Measurements from ENCODE around the gene ARPC1A. TPM values are rescaled to one million over a fixed set of nuclear protein-coding genes. Genes with fewer than 3 reads are reported as not detected.

Gene ARPC1A
- total RNA-seq, 4 donors from 2014 or later: 76.5 to 118 (median 103) TPM

- H3K36me3 ChIP-seq: no peaks in the 10 kb centered on the region
- H3K9me3 ChIP-seq: no peaks in the 10 kb centered on the region
- no peak overlapping the region for H3K27ac ChIP-seq
- no peaks in the 10 kb centered on the region for H3K27me3 ChIP-seq
- TF ChIP-seq POLR2A (IDR thresholded peaks at IDR 0.05) (no peak), CTCF (IDR thresholded peaks at IDR 0.05) (no peak)
- DNase-seq: no peak
- H3K4me3 ChIP-seq: no peak overlapping the region
- intact Hi-C loops (cut with DNase I; ENCODE audit: low total_unique reads): no loop called here
- H3K4me1 ChIP-seq: no peaks in the 10 kb centered on the region
Measured at GRCh38 chr7:99301496-99301895, 24.2 kb upstream of the ARPC1A start.

- TF ChIP-seq POLR2A (IDR thresholded peaks at IDR 0.05) (no peak), CTCF (IDR thresholded peaks at IDR 0.05) (no peak)
- H3K36me3 ChIP-seq: no peaks in the 10 kb centered on the region
- no peaks in the 10 kb centered on the region for H3K27me3 ChIP-seq
- no peaks in the 10 kb centered on the region for H3K9me3 ChIP-seq
- H3K4me3 ChIP-seq: no peak overlapping the region
- H3K27ac ChIP-seq: no peak overlapping the region
- no peaks in the 10 kb centered on the region for H3K4me1 ChIP-seq
- intact Hi-C loops (cut with DNase I; ENCODE audit: low total_unique reads): no loop called here
- DNase-seq: no peak
Measured at GRCh38 chr7:99305473-99306260, 20.0 kb upstream of the ARPC1A start.

- intact Hi-C loops (cut with DNase I; ENCODE audit: low total_unique reads): no loop called here
- Histone ChIP-seq H3K4me1 (no peaks in the 10 kb centered on the region), H3K9me3 (no peaks in the 10 kb centered on the region), H3K36me3 (no peaks in the 10 kb centered on the region), H3K27ac (no peak overlapping the region), H3K27me3 (no peaks in the 10 kb centered on the region), H3K4me3 (no peak overlapping the region)
- TF ChIP-seq CTCF (IDR thresholded peaks at IDR 0.05) (no peak), POLR2A (IDR thresholded peaks at IDR 0.05) (no peak)
- no peak for DNase-seq
Measured at GRCh38 chr7:99308461-99309074, 17.1 kb upstream of the ARPC1A start.

GRCh38 chr7:99309111-99309510, 16.6 kb upstream of the ARPC1A start:
- intact Hi-C loops (cut with DNase I; ENCODE audit: low total_unique reads): no loop called here
- H3K36me3 ChIP-seq: no peaks in the 10 kb centered on the region
- H3K9me3 ChIP-seq: no peaks in the 10 kb centered on the region
- no peak overlapping the region for H3K27ac ChIP-seq
- DNase-seq: no peak
- no peaks in the 10 kb centered on the region for H3K27me3 ChIP-seq
- no peaks in the 10 kb centered on the region for H3K4me1 ChIP-seq
- TF ChIP-seq POLR2A (IDR thresholded peaks at IDR 0.05): no peak
- no peak for TF ChIP-seq CTCF (IDR thresholded peaks at IDR 0.05)
- no peak overlapping the region for H3K4me3 ChIP-seq

- intact Hi-C loops (cut with DNase I; ENCODE audit: low total_unique reads): loop anchor here (10.0 kb wide), 1 partner anchor 275 kb away; no protein-coding TSS in a partner anchor
- H3K27ac ChIP-seq: no peak overlapping the region
- no peaks in the 10 kb centered on the region for H3K9me3 ChIP-seq
- H3K36me3 ChIP-seq: no peaks in the 10 kb centered on the region
- no peaks in the 10 kb centered on the region for H3K4me1 ChIP-seq
- TF ChIP-seq POLR2A (IDR thresholded peaks at IDR 0.05) (no peak), CTCF (IDR thresholded peaks at IDR 0.05) (no peak)
- no peaks in the 10 kb centered on the region for H3K27me3 ChIP-seq
- H3K4me3 ChIP-seq: no peak overlapping the region
- DNase-seq: no peak
Measured at GRCh38 chr7:99310004-99310403, 15.7 kb upstream of the ARPC1A start.
